ENCODE data around the gene ABLIM3.

DNA sequence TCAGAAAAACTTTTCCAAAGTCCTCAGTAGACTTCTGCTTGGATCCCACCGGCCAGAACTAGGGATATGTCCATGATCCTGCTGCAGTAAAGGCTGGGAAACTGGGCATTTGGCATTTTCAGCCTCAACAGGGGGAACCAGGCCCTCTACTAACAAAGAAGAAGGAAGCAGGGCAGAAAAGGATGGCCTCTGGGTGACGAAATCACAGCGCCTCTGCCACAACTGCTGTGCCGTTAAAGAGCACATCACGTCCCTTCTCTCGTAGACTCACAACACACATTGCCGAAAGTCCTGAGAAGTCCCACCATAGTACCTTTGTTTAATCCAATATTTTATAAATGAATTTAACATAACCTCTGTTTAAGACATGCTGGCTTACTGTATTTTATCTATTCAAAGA lies 120.0 kb downstream of the ABLIM3 start:
- TF ChIP-seq, protein P1, sequence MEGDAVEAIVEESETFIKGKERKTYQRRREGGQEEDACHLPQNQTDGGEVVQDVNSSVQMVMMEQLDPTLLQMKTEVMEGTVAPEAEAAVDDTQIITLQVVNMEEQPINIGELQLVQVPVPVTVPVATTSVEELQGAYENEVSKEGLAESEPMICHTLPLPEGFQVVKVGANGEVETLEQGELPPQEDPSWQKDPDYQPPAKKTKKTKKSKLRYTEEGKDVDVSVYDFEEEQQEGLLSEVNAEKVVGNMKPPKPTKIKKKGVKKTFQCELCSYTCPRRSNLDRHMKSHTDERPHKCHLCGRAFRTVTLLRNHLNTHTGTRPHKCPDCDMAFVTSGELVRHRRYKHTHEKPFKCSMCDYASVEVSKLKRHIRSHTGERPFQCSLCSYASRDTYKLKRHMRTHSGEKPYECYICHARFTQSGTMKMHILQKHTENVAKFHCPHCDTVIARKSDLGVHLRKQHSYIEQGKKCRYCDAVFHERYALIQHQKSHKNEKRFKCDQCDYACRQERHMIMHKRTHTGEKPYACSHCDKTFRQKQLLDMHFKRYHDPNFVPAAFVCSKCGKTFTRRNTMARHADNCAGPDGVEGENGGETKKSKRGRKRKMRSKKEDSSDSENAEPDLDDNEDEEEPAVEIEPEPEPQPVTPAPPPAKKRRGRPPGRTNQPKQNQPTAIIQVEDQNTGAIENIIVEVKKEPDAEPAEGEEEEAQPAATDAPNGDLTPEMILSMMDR (IDR thresholded peaks at IDR 0.05; ENCODE audit: insufficient read depth, low read length): no peak
- TF ChIP-seq GABPA (IDR thresholded peaks at IDR 0.05; ENCODE audit: low read depth) (no peak), POLR2AphosphoS5 (IDR thresholded peaks at IDR 0.05; ENCODE audit: low read depth) (no peak), SPI1 (IDR thresholded peaks at IDR 0.05; ENCODE audit: borderline replicate concordance, low read depth) (no peak)
